Loucy (cell line): Measurements from ENCODE around the gene MAN2A2.

Experiments
- H2AFZ ChIP-seq: fragments of 200-600 bp; sonication (generic); 2 replicates; pipeline ENCODE4 v1.6.0; 2016; ENCODE audit warnings: antibody characterized with exemption, mild to moderate bottlenecking, low read length, moderate library complexity
- H3F3A ChIP-seq: fragments of 200-600 bp; 2 replicates; pipeline ENCODE4 v1.6.0; 2016; ENCODE audit warnings: antibody characterized with exemption, low read depth, mild to moderate bottlenecking
- H3K27me3 ChIP-seq: fragments of 200-600 bp; sonication (generic); 2 replicates; pipeline ENCODE4 v1.6.1; 2014; ENCODE audit warnings: low read length, mild to moderate bottlenecking; ENCODE audit not compliant: insufficient read depth, poor library complexity, severe bottlenecking
- H3K36me3 ChIP-seq: fragments of 200-600 bp; sonication (generic); 2 replicates; pipeline ENCODE4 v1.6.1; 2016; ENCODE audit warnings: low read length; ENCODE audit not compliant: insufficient read depth
- H3K4me1 ChIP-seq: fragments of 200-600 bp; sonication (generic); 2 replicates; pipeline ENCODE4 v1.5.1; 2014; ENCODE audit warnings: low read length, mild to moderate bottlenecking; ENCODE audit not compliant: insufficient read depth, poor library complexity, severe bottlenecking
- H3K4me2 ChIP-seq: fragments of 200-600 bp; sonication (generic); 2 replicates; pipeline ENCODE4 v1.6.0; 2014; ENCODE audit warnings: antibody characterized with exemption, low read length, low read depth, mild to moderate bottlenecking; ENCODE audit not compliant: poor library complexity, severe bottlenecking
- H3K4me3 ChIP-seq: fragments of 200-600 bp; sonication (generic); 2 replicates; pipeline ENCODE4 v1.5.1; 2014; ENCODE audit warnings: low read length, mild to moderate bottlenecking, mixed read lengths; ENCODE audit not compliant: poor library complexity, severe bottlenecking
- H3K79me2 ChIP-seq: fragments of 200-600 bp; sonication (generic); 2 replicates; pipeline ENCODE4 v1.6.1; 2014; ENCODE audit warnings: low read length; ENCODE audit not compliant: insufficient read depth
- H3K9ac ChIP-seq: fragments of 200-600 bp; sonication (generic); 2 replicates; pipeline ENCODE4 v1.6.0; 2014; ENCODE audit warnings: mild to moderate bottlenecking, low read depth, low read length, moderate library complexity; ENCODE audit not compliant: poor library complexity, severe bottlenecking
- H3K9me2 ChIP-seq: fragments of 200-600 bp; sonication (generic); replicated peaks from 2 replicates; pipeline ENCODE4 v1.6.1; 2016; ENCODE audit warnings: low read depth, low read length, mixed read lengths
- H3K9me3 ChIP-seq: fragments of 200-600 bp; sonication (generic); 2 replicates; pipeline ENCODE4 v1.6.1; 2014; ENCODE audit warnings: mild to moderate bottlenecking, antibody characterized with exemption, low read length, low read depth; ENCODE audit not compliant: insufficient read depth
- H4K20me1 ChIP-seq: fragments of 200-600 bp; sonication (generic); 2 replicates; pipeline ENCODE4 v1.6.0; 2014; ENCODE audit warnings: antibody characterized with exemption, low read length, mild to moderate bottlenecking; ENCODE audit not compliant: insufficient read depth, poor library complexity, severe bottlenecking
- EZH2phosphoT487 ChIP-seq: fragments of 200-600 bp; IDR thresholded peaks from 2 replicates; pipeline ENCODE4 v1.6.1; 2018; ENCODE audit warnings: antibody characterized with exemption, mild to moderate bottlenecking, moderate library complexity, borderline replicate concordance
- TF ChIP-seq, protein P1 (sequence below): fragments of 200-600 bp; sonication (generic); conservative IDR thresholded peaks from 2 replicates; pipeline ENCODE4 v1.5.1; 2014; ENCODE audit warnings: mild to moderate bottlenecking, antibody characterized with exemption, low read length

Gene MAN2A2

DNA sequence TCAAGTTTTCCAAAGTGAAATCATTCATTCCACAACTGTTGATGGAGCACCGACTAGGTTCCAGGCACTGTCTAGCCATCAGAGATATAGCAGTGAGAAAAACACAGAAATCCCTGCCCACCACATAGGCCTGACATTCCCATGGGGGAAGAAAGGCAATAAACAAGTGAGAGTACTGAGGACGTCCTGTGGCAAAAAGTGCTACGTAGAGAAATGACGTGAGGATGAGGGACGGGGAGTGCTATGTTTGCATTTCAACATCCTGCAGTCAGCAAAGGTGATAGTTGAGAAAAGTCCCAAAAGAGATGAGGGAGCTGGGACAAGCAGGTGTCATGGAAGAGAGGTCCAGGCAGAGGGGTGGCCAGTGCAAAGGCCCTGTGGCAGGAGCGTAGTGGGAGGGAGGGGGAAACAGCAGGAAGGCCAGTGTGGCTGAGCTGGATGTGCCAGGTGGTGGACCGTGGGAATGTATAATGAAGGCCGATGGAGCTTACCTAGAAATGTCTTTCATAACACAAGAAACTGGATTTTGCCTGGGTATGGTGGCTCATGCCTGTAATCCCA, 45.1 kb upstream of the MAN2A2 start:
- Histone ChIP-seq H2AFZ (no peak overlapping the region), H3K79me2 (no peaks in the 10 kb centered on the region), H3K27me3 (no peaks in the 10 kb centered on the region), H3K4me1 (peaks cover 20% of the 10 kb centered on the region), H3K9me3 (no peaks in the 10 kb centered on the region), H3K36me3 (no peaks in the 10 kb centered on the region), H3K9me2 (no peaks in the 10 kb centered on the region), H3F3A (no peaks in the 10 kb centered on the region), H3K9ac (no peak overlapping the region), H3K4me3 (no peak overlapping the region), H3K4me2 (no peak overlapping the region), H4K20me1 (no peaks in the 10 kb centered on the region)
- TF ChIP-seq, protein P1, sequence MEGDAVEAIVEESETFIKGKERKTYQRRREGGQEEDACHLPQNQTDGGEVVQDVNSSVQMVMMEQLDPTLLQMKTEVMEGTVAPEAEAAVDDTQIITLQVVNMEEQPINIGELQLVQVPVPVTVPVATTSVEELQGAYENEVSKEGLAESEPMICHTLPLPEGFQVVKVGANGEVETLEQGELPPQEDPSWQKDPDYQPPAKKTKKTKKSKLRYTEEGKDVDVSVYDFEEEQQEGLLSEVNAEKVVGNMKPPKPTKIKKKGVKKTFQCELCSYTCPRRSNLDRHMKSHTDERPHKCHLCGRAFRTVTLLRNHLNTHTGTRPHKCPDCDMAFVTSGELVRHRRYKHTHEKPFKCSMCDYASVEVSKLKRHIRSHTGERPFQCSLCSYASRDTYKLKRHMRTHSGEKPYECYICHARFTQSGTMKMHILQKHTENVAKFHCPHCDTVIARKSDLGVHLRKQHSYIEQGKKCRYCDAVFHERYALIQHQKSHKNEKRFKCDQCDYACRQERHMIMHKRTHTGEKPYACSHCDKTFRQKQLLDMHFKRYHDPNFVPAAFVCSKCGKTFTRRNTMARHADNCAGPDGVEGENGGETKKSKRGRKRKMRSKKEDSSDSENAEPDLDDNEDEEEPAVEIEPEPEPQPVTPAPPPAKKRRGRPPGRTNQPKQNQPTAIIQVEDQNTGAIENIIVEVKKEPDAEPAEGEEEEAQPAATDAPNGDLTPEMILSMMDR, result no peak
- TF ChIP-seq EZH2phosphoT487, result no peak

DNA sequence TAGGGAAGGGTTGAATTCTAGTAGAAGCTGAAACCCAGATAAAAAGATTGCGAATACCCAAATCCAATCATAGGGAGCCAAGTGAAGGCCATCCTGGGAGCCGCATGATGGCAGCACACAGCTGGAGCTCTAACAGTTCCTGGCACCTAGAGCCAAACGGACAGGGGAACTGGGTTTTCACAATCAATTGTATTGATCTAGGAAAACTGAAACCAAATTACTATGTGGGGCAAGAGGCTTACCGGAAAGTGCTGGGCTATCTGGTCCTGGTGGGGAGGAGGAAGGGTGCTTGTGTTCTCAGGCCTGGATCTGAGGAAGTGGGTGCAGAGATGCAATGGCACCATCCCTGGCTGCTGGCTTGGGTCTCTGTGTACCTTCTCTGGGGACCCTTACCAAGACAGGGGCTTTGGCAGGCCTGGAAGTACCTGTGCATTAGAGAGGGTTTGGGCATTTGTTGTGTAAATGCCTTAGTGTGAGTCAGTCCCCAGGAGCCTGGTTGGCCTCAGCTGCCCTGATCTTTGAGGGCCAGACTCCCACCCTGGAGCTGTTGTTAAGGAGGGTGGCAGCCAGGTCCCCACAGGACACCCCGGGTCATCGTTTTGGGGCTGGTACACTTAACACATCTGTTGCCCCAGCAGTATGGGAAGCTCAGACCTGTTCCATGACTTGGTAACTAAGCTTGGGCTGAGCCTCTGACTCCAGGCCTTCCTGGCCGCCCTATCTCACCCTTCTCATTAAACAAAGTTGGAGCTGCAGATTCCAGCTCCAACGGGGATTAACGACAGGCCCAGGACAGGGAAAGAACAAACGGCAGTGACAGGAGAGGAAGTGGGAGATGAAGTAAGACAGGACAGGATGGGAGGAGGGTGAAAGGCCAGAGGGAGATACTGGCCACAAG, 43.6 kb upstream of the MAN2A2 start:
- no peaks in the 10 kb centered on the region for H3F3A ChIP-seq
- no peak overlapping the region for H3K4me3 ChIP-seq
- H3K9me2 ChIP-seq, result no peaks in the 10 kb centered on the region
- H3K36me3 ChIP-seq, result no peaks in the 10 kb centered on the region
- no peaks in the 10 kb centered on the region for H4K20me1 ChIP-seq
- TF ChIP-seq EZH2phosphoT487, result no peak
- TF ChIP-seq, protein P1, result no peak
- peaks cover 20% of the 10 kb centered on the region for H3K4me1 ChIP-seq
- no peaks in the 10 kb centered on the region for H3K9me3 ChIP-seq
- H2AFZ ChIP-seq, result 0 out of 2 replicates have a peak overlapping the region, but pooled peaks have one; percentile 35
- H3K4me2 ChIP-seq, result no peak overlapping the region
- H3K9ac ChIP-seq, result no peak overlapping the region
- H3K27me3 ChIP-seq, result no peaks in the 10 kb centered on the region
- H3K79me2 ChIP-seq, result no peaks in the 10 kb centered on the region

DNA sequence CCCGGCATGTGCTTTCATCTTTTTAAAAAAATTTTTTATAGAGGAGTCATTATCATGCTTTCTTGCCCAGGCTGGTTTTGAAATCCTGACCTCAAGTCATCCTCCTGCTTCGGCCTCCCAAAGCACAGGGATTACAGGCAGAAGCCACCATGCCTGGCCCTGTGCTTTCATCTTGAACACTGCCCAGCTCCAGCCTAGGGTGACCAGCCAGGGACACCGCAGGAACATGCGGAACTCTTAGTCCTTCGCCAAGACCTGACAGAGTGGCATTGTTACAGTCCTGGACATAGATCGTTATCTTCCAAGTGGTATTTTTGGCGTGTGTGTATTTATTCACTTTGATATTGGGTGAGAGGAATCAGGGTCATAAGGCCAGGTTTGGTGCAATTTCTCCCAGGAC, 42.7 kb upstream of the MAN2A2 start:
- Histone ChIP-seq H3K4me3 (no peak overlapping the region), H2AFZ (no peak overlapping the region), H3K9me2 (no peaks in the 10 kb centered on the region), H3K36me3 (no peaks in the 10 kb centered on the region), H3K4me2 (no peak overlapping the region), H4K20me1 (no peaks in the 10 kb centered on the region), H3K9ac (no peak overlapping the region), H3K79me2 (no peaks in the 10 kb centered on the region), H3K9me3 (no peaks in the 10 kb centered on the region), H3K27me3 (no peaks in the 10 kb centered on the region), H3F3A (no peaks in the 10 kb centered on the region), H3K4me1 (peaks cover 20% of the 10 kb centered on the region)
- no peak for TF ChIP-seq EZH2phosphoT487
- TF ChIP-seq, protein P1, result no peak
